ENCODE measurements around the gene STARD8.

GRCh38 chrX:68758671-68759070 lies 111.2 kb downstream of the STARD8 start:
- TF ChIP-seq POLR2A (IDR thresholded peaks at IDR 0.05) (no peak), CTCF (IDR thresholded peaks at IDR 0.05) (no peak), EP300 (IDR thresholded peaks at IDR 0.05; ENCODE audit: low read depth) (no peak), POLR2AphosphoS5 (IDR thresholded peaks at IDR 0.05) (no peak)
